HG03159 (cell line): Measurements from ENCODE around the gene ICA1.

Experiments used
- ATAC-seq: cut with Tn5 transposase; IDR thresholded peaks from one replicate; pipeline ENCODE4 v1.9.1; 2021; ENCODE audit warnings: mild to moderate bottlenecking, moderate library complexity; ENCODE audit not compliant: unreplicated experiment

ICA1 gene

DNA sequence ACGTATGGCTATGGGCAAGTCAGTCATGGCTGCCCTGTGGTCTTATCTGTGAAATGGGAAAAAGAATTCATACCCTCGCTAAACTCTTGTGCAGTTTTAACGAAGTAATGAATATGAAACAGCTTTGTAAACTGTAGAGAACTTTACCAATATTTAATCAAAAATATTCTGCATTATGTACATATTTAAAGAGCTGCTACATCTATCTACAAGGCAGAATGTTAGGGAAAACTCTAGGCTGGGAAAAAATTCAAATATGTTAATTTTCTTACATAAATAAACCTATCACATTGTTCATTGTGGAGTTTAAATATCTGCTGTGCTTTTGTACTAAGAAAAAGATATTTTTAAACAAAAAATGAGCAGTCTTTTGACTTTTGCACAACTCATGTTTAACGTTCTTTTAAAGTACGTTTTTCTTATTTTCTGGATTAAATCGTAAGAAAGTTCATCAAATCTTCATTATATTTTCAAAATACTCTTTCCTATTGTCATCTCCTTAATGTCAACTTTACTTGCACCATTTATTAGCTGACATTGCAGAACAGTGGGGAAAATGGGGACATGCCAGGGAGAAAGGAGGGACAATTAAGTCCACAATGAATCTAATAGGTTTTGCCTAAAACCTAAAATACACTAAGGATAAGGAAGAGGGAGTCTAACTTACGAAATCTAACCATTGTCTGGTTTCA lies 57.5 kb downstream of the ICA1 start:
- ATAC-seq = no peak

DNA sequence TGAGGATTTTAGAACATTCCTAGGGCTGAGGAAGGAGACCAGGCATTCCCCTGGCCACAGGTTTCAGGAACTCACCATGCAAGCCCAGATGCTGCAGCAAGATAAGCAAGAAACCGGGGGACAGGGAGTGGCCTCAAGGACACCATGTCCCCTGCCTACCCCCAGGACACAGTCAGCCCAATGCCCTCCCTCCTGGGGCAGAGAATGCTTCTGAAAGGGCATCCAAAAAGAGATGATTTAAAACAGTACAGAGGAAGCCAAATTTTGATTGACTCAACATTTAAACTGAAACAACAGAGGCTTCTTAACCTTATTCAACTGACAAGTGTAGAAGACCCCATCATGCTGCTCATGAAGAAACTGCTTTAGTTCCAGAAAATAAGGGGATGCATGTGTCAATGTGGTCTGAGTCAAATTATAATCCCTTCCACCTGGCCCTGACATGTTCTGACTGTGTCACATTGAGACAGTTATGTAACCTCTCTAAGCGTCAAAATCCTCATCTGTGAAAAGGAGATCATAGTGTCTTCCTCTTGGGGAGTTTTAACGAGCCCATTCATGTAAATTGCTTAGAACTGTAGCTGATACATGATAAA lies 60.0 kb downstream of the ICA1 start:
- no peak for ATAC-seq

DNA sequence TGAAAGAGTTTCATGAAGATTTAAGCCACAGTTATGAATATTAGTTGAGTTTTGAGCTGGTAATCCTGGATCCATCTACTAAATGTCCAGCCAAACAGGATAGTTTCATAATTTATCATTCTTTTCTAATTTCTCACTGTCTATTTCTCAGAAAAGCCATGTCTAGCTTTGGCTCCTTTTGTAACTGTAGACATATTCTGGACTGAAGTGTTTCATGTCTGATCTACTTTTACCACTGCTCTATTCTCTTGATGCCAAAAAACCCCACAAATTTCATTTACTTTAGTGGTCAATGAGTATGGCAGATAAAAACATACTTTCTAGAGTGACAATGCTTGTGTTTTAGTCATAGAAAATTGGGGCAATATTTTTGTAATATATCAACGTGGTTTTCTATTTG lies 61.2 kb downstream of the ICA1 start:
- ATAC-seq = no peak

DNA sequence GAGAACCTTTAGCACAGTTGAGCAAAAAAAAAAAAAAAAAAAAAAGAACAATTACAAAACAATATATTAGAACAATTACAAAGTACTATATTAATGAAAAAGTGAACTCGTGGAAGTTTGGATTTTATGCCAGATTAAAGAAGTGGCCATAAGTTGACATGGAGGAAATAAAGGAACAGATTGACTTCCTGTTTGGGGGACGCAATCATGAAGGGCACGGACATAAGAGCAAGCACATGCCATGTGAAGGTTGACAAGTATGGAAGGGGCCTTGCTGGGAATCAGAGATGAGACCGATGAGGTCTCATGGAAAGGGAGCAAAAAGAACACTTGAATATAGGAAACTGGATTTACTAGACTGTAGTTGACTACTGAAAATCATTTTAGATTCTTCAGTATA lies 61.7 kb downstream of the ICA1 start:
- no peak for ATAC-seq

DNA sequence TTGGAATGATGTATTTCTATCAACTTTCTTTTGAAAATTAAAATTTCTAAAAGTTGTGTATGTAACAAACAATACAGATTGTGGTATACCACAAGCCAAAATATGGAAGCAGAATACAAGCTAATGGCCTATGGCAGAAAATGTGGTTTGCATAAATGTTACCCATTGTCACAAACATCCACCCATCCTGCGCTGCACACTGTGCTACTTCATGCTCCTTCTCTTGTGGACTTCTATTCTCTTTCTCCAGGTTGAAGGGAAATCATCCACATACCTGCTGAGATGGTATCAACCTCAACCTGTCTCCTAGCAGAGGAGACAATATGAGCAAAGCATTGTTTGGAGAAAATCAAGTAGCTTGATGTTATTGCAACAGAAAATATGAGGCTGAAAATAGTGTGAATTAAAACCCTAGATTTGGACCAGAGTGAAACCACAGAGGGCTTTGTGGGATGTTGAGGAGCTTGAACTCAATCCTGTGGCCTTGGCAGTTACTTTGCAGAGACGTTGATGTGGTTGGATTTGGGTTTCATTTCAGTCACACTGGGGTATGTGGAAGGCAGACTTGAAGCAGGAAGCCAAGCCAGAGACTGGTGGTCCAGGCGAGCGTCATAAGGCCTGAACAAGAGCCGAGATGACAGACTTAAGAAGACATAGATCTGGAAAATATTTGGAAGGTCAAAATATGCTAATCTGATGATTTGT lies 63.8 kb downstream of the ICA1 start:
- no peak for ATAC-seq

DNA sequence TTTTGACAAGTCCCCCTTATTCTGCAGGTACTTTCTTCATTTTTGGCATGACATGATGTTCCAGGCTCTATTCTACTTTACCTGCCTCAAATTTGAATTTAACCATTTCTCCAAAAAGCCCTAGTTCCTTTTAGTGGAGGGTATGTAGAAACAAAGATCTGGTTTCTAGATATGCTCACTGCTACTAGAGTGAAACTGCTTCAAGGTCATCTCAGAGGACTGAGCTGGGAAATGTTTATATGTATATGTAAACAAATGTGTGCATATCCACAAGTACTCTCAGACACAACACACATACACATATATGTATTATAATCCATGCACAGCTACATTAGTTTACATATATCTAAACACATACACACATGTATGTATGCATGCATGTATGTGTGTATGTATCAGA lies 69.1 kb downstream of the ICA1 start:
- ATAC-seq = no peak

DNA sequence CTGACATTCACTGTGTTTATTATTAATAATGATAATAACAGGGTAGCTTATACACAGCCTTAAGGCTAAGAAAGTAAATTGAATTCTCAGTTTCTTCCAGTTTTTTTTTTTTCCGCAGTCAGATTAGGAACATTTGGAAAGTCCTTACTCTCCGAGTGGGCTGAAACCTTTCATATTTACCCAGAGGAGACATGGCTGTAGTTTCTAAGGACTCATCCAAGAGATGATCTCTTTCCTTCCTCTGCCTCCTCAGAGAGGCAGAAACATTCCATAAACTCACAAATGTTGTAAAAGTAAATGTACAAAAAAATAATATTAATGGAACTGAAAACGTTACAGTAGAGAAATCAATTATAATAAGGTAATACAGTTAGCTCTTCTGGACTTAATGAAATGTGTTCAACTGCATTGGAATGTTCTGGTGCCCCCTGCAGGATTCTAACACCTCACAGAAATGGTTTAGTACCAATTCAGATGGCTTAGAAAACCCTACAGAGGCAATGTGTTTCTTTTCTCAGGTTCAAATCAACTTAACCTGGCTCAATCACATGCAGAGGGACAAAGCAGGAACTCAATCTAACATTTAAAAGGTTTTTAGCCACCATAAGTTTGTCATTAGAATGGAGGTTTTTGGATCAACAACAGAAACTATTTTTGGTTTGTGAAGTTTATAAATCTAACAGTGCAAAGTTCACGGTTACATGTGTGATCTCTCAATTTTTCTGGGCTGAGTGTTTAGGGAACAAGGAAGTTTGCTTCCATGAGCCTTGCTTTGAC lies 71.7 kb downstream of the ICA1 start:
- ATAC-seq = peak; percentile 72

DNA sequence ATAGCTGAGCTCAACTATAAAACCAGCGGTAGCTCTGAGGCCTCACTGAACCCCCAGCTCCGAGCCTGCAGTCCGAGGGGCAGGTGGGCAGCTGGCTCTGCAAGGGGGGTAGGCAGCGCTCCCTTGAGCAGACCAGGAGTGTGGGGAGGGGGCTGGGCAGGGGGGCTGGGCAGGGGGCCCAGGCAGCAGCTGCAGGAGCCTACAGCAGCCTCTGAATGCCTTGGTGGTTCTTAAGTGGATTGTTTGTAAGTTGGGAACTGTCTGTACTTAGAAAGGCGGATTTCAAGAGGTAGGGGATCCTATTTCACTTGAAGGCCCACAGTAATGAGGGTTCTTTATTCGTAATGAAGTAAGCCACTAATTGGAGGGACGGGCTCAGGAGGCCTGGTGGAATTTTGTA lies 72.3 kb downstream of the ICA1 start:
- no peak for ATAC-seq

DNA sequence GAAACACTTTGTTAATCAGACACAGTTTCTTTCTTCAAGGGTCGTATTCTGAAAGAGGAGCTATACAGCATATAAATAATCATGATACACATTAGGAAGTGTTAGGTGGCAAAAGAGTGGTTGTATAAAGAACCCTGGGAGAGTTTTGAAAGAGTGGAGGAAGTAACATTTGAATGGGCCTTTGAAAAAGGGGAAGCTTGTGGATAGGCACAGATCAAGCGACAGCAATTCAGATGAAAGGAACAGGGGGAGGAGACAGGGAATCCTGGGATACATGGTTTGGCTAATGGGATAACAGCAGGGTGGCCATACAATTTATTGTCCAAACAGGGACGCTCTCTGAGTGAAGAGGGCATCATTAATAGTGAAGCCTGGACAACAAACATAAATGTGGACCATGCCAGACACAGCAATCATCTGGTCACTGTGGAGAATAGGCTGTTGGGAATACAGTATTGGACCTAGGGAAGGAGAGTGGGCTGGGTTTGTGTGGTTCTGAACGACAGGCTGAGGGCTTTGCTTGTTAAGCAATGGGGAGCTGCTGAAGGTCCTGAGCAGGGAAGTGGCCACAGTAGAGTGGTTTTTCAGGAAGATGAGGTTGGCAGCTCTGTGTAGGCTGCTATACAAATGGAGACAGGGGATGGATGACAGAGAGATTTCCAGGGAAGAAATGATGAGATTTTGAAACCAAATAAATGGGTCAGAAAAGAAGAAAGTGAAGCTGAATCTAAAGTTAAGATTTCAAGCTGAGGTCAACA lies 75.9 kb downstream of the ICA1 start:
- ATAC-seq = no peak

DNA sequence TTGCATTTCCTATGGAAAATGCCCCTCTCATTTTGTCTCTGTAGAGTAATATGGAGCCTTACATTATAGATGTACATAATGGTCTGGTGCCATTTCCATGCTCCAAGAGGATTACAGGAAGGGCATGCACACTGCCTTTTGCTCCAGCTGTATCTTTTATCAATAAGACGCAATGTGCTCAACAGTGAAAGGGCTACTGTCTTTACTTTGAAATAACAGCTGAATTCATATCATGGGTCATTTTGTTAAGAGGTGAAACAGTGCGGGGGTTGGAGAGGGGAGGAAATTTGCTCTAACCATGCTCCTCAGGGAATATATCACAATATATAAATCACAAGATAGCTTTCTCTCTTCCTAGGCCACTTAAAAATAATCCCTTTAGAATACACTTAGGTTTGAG lies 77.7 kb downstream of the ICA1 start:
- no peak for ATAC-seq

DNA sequence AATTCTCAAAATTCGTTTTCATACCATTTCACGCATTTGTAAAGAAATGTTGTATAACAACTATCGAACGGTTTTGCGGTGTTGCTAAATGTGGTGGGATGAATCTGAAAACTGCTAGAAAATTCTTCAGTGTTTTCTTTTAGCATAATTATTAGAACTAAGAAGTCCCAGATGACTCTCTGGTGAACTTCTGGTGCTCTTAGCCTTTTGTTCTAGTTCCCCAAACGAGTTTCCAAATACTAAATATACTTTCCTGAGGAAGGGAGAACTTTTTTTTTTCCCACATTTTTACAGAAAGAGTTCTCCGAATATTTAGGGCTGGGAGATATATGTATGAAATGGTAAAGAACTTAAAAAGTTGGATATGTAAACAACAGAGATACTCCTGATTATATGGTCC lies 82.5 kb downstream of the ICA1 start:
- no peak for ATAC-seq

DNA sequence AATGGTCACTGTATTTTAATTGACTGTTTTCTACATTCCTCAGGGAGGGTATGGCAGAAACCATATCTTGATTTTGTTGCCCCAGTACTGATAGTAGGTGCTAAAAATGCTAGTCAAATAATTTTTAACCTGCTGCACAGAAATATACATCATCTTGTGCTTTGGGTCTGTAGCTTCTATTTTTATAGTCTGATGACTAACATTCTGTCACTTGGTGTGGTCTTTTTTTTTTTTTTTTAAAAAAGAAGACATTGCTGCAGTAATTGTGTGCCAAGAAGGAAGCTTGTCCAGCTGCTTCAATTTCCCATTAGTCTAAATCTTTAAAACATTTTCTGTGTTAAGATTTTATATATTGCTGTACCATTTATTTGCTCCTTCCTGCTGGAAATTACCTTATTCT lies 83.6 kb downstream of the ICA1 start:
- ATAC-seq = no peak

DNA sequence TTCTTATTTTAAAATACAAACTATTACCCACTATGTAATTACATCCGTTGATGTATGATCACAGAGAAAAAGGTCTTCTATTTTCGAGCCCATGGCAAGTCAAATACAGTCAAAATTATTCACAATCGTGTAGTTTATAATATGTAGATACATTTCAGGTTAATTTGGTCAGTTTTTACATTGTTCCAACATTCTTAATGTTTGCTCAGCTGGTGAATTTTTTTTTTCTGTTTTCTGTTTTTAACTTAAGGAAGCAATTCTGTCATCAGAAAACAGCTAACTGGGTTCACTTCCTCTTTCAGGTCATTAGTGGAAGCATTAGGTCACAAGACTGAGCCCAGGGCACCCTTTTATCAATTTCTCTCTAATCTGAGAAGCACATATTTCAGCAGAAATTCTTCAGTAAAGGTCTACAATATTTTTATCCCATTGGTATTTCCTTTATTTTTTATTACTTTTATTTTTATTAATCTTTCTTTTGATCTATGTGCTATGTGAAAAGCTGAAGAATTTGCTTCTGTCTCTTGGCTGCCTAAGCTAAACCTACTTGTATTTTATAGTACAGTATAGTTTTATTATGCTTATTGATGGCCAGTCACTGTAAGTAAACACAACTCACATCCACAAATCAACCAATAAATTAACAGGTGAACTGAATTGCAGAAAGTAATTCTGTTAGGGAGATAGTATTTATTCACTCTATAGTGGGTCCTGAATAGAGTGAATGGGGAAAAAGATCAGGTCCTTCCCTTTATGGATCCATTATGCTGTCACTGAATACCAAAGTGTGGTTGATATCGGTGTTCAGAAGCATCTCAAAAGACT lies 84.6 kb downstream of the ICA1 start:
- peak; percentile 49 for ATAC-seq

DNA sequence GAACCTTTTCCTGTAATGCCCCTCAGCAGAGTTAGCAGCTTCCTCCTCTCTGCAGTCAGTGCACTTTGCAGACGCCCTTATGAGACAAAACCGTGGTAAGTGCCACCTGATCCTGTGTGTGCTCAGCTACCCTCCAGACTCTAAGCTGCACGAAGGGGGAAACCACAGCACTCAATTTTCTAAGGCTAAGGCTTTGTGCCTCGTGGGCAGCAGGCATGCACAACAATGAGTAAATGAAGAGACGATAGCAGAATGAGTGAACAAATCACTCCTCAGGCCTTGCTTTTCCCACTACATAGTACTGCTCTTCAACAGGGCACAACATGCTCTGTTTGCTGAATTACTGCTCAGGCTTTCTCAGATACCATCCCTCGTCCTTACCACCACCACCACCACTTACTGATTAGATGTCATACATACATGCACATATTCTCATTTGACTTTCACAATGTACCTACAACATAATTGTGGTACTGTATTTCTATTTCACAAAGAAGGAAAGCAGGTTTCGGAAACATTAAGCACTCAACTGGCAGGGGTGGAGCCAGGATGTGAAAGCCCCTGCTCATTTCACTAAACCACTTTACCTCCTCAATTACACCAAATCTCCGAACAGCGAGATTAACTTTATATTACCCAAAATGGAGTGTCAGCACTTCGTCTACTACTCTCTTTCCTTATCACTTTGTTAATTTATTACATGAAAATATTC lies 85.4 kb downstream of the ICA1 start:
- peak; percentile 72 for ATAC-seq

DNA sequence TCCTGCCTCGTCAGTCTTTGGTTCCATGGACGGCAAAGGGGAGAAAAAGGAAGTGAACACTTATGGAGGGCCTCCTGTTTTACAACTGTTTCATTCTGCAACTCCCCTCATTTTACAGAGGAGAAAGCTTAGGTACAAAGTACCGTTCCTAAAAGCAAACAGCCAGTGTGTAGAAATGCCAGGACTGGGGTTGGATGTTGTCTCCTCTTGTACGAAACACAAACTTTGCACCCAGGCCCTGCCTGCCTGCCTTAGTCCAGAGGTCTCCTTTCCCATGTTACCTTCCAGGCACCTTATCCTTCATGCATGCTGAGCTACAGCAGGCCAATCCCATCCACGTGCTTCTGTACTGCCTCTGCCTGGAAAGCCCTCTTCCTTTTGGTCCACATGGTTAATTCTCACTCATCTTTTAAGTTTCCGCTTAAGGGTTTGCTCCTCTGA lies 86.0 kb downstream of the ICA1 start:
- no peak for ATAC-seq

DNA sequence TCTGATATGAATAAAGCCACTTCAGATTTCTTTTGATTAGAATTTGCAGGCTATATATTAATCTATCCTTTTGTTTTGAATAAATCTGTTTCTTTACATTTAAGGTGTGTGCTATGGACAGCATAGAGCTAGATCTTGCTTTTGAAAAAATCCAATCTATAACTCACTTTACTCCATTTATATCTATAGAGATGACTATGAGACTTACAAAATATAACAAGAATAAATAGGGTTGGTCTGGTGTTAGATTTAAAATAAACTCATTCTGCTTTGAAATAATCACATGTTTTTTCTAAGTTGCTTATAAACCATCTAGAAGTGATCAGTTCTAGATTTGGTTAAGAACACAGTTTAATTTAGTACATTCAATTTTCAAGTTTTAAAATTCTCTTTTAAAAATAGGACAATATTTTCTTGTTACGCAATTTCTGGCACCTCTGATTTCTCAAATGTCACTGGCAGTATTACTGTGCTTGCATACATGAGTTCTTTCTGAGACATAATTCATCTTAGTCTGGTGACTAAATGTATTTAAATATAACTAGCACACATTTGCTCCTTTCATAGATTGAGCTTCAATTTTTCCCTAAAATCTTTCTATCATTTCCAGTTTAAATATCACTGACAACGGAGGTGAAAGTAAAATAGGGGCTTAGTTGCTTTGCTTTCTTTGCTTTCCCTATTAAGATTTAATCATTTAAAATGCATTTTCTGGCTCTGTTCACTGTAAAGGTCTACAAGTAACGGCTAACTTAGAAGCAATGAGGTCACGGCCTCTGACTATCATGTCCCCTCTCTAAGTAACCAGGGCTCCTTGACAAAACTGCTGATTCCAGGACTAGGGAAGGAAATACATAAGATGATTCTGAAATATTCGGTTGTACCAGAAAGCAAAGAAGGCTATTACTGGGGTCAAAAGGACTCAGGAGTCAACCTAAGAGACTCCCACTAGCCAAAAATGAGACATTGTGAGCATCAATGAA lies 89.3 kb downstream of the ICA1 start:
- no peak for ATAC-seq

DNA sequence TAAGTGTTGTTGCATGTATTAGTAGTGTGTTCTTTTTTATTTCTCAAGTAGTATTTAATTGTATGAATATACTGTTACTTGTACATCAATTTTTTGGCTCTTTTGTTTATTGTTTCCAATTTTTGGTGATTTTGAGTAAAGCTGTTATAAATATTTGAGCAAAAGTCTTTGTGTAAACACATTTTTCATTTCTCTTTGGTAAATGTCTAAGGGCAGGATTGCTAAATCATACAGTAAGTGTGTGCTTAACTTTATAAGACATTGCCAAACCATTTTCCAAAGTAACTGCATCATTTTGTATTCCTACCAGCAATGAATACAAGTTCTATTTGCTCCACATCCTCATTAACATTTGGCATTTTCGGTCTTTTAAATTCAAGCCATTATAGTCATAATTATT lies 92.8 kb downstream of the ICA1 start:
- ATAC-seq = no peak

DNA sequence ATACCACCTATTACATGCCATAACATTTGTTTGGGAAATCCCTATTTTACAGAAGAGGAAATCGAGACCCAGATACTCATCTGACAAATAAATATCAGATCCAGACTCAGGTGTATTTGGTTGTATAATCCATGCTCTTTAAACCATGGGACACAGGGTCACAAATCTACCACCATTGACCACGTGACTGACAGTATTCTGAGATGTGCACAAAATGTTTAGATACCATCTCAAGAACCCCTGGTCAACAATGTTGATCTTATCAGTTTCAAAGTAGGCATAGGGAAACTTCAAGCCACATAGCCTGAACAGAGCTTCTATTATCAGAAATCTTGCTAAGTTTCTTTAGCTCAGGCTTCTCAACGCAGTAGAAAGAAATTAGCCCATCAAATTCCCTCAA lies 93.6 kb downstream of the ICA1 start:
- no peak for ATAC-seq
